ENCODE results near the gene SNX25.
"Not testable (repeated sequence)": the region's sequence is repeated elsewhere in the genome, so short reads cannot be mapped to it uniquely, and the experiment has no call there.

SNX25 gene

GRCh38 chr4:185257086-185257485 lies 47.7 kb downstream of the SNX25 start:
- DNase-seq (ENCODE audit: extremely low spot score, insufficient read length, low read depth) (no peak), FAIRE-seq (no peak)

- DNase-seq (ENCODE audit: extremely low spot score, insufficient read length, low read depth) (no peak), FAIRE-seq (no peak)
These were observed 48.3 kb downstream of the SNX25 start for GRCh38 chr4:185257694-185258093.

GRCh38 chr4:185258741-185259140 lies 49.3 kb downstream of the SNX25 start:
- peak; percentile 89 for FAIRE-seq
- not testable (repeated sequence) for DNase-seq (ENCODE audit: extremely low spot score, insufficient read length, low read depth)

GRCh38 chr4:185259719-185260118 lies 50.3 kb downstream of the SNX25 start:
- DNase-seq (ENCODE audit: extremely low spot score, insufficient read length, low read depth), result no peak

GRCh38 chr4:185261946-185262345 lies 52.5 kb downstream of the SNX25 start:
- FAIRE-seq (no peak), DNase-seq (ENCODE audit: extremely low spot score, insufficient read length, low read depth) (no peak)

More at GRCh38 chr4:185259719-185260118, 50.3 kb downstream of the SNX25 start:
- no peak for FAIRE-seq

- DNase-seq (ENCODE audit: extremely low spot score, insufficient read length, low read depth), result no peak
- FAIRE-seq, result peak; percentile 84
These were observed 54.0 kb downstream of the SNX25 start for GRCh38 chr4:185263419-185263818.

DNA sequence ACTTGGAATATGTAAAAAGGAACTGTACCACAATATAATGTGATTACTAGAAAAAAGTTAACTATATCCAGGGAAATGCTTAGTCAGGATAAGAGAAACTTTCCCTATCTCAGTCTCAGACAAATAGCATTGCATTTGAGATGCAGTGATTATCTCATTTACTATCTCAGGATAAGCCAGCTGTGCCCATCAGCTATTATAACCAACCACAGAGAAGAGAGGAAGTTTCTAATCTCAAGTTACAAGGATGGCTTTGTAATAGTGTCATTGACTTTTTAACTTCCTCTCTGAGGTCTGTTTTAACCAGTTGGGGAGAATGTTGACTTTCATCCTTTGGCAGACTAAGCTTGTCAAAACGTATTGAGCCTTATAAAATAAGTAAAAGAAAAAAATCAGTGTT lies 56.5 kb downstream of the SNX25 start:
- DNase-seq (ENCODE audit: extremely low spot score, insufficient read length, low read depth), result no peak
- FAIRE-seq, result peak; percentile 81

DNA sequence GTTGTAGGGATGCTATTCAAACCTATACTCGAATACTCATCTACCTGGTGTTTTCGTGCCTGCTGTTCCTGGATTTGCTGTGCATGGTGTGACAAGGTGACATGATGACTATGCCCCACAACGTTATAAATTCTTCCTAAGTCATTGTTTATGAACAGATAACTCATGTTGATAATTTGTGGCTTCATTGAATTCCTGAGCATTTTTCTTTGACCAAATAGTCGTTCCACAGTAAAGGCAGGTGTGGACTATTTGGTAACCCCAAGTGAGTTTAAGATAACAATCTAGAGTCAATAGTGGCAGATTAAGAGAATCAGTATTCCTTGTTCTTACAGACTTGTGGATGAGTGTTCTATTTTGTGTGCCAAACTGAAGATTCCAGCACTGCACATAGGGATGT lies 59.9 kb downstream of the SNX25 start:
- no peak for FAIRE-seq
- DNase-seq (ENCODE audit: extremely low spot score, insufficient read length, low read depth), result no peak

DNA sequence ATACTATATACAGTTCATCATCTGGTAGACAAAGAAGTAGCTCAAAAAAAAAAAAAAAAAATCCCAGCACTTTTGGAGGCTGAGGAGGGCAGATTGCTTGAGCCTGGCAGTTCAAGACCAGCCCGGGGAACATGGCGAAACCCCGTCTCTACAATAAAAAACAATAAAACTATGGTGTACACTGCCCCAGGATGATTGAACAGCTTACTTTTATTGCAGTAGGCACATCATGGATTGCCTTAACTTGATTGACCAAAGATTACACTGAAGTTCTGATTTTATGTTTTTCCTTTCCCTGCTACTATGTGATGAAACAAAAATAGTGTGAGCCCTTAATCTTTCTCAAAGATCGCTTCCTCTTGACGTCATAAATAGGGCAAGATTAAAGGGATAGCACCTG lies 60.6 kb downstream of the SNX25 start:
- FAIRE-seq (no peak), DNase-seq (ENCODE audit: extremely low spot score, insufficient read length, low read depth) (no peak)

DNA sequence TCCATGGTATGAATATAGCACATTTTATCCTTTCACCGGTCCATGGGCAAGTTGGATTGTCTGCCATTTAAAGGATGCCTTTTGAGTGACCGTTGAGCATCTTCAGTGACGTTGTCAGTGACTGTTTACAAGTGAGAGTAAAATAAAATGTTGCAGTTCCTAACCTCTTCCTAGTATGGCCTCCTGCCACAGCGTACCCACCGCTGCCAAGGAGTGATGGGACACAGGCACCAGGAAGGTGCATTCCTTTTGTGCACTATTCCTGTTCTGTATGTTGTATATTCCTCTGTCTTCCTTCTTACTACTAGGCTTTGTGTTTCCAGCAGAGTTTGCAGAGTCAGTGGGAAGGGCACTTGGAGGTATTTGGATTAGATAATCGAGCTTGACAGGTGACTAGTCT lies 61.5 kb downstream of the SNX25 start:
- DNase-seq (ENCODE audit: extremely low spot score, insufficient read length, low read depth) (no peak), FAIRE-seq (no peak)

DNA sequence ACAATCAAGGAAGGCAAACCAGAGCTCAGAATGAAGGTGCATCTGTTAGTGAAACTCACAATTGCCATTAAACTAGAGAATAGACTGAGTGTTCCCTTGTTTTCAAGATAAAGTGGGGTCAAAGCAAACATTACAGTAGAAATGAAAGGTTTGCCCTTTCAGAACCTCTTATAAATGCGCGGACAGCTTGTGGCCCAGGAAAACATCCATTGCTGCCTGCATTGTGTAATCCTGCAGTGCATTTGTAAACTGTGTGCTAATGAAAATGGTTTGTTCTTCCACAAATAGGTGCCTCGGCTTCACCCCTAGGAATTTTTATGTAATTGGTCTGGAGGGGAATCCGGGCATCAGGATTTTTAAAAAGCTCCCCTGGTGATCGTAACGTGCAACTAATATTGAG lies 62.8 kb downstream of the SNX25 start:
- no peak for DNase-seq (ENCODE audit: extremely low spot score, insufficient read length, low read depth)
- no peak for FAIRE-seq

DNA sequence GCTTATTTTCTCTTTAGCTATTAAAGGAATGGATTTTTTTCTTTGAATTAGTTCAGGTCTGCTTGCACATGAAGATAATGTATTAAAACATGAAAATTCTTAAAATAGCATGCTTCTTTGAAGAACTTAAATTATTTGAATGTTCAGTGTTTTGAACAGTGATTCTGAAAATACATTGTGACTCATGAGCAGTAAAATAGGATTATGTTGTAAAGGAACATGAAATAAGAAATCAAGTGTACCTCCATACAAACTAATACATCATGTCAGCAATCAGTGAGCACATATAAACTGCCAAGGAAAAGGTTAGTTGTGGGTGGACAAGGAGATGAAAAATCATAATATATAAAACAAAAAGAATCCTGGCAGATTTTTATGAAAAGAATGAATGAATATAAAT lies 66.1 kb downstream of the SNX25 start:
- DNase-seq (ENCODE audit: extremely low spot score, insufficient read length, low read depth), result no peak
- FAIRE-seq, result no peak

DNA sequence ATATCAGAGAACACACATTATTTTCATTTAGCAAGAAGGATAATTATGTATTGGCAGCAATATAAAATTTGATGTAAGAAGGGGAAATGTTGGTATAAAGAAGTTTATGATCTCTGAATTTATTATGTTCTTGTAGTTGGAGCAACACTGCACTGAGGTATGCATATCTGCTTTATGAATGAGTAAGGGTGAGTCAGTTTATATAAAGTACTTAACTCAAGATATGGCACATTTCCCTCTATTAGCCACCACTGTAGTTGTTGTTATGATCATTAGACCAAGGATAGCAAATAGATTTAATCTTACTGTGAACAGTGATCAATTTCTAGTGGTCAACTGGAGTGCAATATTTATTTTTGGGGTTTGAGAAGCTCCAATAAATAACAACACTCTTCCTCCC lies 66.6 kb downstream of the SNX25 start:
- DNase-seq (ENCODE audit: extremely low spot score, insufficient read length, low read depth), result no peak
- no peak for FAIRE-seq

GRCh38 chr4:185278716-185279115 lies 69.3 kb downstream of the SNX25 start:
- no peak for DNase-seq (ENCODE audit: extremely low spot score, insufficient read length, low read depth)
- no peak for FAIRE-seq

DNA sequence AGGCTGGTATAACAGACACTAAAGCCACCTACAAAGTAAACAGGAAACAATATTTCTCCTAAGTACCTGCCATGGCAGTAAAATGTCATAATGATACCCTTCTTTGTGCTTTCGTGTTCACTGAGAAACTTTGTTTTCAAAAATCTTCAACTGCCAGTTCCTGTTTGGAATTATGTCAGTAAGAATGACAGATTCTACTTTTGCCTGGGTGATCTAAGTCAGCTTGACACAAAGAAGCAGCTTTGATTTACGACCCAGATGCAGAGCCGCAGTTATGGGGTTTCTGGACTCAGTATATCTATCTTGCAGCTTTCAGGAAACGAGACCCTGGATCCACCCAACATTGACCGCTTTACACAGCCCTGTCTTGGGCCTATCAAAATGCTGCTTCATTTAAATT lies 71.2 kb downstream of the SNX25 start:
- FAIRE-seq (peak; percentile 24), DNase-seq (ENCODE audit: extremely low spot score, insufficient read length, low read depth) (no peak)

- DNase-seq (ENCODE audit: extremely low spot score, insufficient read length, low read depth), result no peak
- FAIRE-seq, result no peak
These were observed 73.6 kb downstream of the SNX25 start for GRCh38 chr4:185282968-185283367.

DNA sequence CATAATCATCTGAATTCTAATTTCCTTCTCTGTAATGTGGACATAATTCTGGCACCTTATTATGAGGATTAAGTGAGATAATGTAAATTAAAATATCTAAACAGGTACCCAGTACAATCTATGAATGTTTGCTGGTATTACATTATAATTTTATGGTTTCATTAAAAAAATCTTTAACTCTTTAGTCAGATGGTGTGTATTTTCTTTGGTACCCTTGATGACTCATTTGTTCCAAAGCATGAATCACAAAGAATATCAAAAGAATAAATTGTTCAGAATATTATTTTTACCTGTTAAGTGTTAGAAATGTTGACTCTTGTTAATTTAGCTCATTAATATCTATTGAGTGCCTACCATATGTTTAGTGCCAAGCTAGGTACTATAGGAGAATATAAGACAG lies 74.3 kb downstream of the SNX25 start:
- no peak for DNase-seq (ENCODE audit: extremely low spot score, insufficient read length, low read depth)
- FAIRE-seq, result no peak

GRCh38 chr4:185285632-185286393 lies 76.4 kb downstream of the SNX25 start:
- FAIRE-seq (no peak), DNase-seq (ENCODE audit: extremely low spot score, insufficient read length, low read depth) (no peak)

DNA sequence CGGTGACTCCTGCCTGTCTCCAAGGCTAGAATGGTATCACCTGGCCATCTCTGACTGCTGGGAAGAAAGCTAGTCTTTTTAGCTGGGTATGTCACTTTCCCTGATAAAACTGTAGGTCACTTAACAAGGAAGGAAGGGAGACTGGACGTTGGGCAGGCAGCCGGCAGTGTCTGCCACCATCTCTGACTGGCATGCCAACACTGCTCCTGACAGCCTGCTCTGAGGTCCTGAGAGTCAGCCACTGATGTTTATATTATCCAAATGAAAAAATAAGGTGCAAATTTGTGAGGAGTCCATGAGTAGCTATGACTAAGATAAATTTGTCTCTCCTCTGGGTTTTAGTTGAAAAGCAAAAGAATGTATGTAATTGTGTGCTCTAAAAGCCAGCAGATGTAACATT lies 77.2 kb downstream of the SNX25 start:
- DNase-seq (ENCODE audit: extremely low spot score, insufficient read length, low read depth), result no peak

DNA sequence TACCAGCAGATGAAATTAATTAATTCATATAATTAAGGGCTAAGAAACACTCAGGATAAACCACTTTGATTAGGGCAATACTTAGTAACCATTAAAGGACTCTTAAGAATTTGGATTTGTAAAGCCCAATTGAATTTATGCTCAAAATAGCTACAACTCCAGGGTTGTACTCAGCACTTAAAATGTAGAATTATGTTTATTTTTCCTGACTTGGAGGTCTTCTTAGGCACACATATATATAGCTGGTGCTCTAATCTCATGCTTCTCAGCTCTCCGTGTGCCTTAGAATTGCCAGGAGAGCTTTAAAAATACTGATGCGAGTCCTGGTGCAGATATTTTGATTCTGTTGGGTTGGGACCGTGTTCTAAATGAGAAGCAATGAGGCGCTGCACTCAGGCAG lies 77.6 kb downstream of the SNX25 start:
- no peak for FAIRE-seq
- no peak for DNase-seq (ENCODE audit: extremely low spot score, insufficient read length, low read depth)

More for the DNA sequence above, 77.2 kb downstream of the SNX25 start:
- no peak for FAIRE-seq

DNA sequence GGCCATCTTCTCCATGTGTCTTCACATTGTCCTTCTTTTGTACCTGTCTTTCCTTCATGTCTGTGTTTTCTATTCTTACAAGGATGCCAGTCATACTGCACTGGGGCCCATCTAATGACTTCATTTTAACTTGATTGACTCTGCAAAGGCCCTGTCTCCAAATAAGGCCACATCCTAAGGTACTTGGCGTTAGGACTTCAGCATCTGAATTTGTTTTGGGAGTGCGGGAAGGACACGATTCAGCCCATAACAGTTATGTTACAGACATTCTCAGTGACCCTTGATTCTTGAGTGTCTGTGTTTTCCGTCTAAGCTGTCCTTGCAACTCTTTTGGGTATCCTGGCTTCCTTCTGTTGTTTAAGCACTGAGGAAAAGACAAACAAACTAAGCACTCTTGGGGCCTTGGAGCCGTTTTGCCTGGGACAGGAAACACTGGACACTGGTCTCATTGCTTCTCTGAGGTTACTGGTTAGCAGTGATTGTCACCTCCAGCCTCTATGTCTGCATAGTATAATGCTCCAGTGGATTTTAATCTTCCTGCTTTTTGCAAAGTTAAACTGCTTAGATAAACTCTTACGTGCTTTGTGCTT lies 80.7 kb downstream of the SNX25 start:
- FAIRE-seq (no peak), DNase-seq (ENCODE audit: extremely low spot score, insufficient read length, low read depth) (no peak)

DNA sequence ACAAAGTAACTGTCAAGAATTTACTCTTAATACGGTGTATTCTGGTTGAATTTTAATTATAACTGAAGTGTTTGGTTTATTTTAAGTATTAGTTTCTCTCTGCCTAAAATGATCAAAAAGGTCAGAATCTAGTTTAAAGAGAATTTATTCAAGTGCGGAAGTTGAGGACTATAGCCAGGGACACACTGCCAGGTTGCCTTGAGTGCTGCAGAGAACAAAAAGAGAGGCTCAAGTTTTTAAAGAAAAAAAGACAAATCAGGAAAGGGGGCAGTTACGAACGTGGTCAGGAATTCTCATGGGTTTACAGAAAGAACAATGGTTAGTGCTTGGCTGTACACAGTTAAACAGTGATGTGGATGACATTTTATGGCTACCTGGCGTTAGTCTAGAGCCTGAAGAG lies 81.3 kb downstream of the SNX25 start:
- FAIRE-seq (no peak), DNase-seq (ENCODE audit: extremely low spot score, insufficient read length, low read depth) (no peak)
